HepG2 (cell line): ENCODE data around the gene AHCYL2. TPM values are rescaled to one million over a fixed set of nuclear protein-coding genes. Genes with fewer than 3 reads are reported as not detected.

ENCODE experiments used
- ATF7-NPFF ChIP-seq: sonication (generic); formaldehyde crosslinking; IDR thresholded peaks from 2 replicates; pipeline ENCODE4 v1.8.1; 2023; ENCODE audit warnings: mild to moderate bottlenecking, low read depth, missing genetic modification reagents, moderate library complexity
- polyA plus RNA-seq, 8 experiments: library from polyadenylated mRNA; depleted of rRNA in 3 of 8; stranded (reverse) in 7 of 8; unstranded in 1 of 8; fragments of >200 nt; fragmentation: Illumina TruSeq in 4 of 8; extraction: Trizol in 4 of 8; gene quantifications; 2 replicates each; pipeline versions ENCODE4 v1.2.1 to v1.2.3, GENCODE V29; 2011 to 2016; ENCODE audit warnings: low read depth in 4 of 8, missing spikeins in 1 of 8, mixed read lengths in 1 of 8; ENCODE audit not compliant: insufficient read depth in 1 of 8
- total RNA-seq, 5 experiments: library from RNA; depleted of rRNA; stranded (reverse); fragments of >200 nt; fragmentation: Illumina TruSeq; extraction: Trizol; gene quantifications; 2 replicates each; pipeline ENCODE4 v1.2.3, GENCODE V29; 2016; ENCODE audit warnings: low read depth in 1 of 5
- TF ChIP-seq, protein P1 (sequence below): sonication (generic); formaldehyde crosslinking; IDR thresholded peaks from 2 replicates; pipeline ENCODE4 v1.5.0; 2020; ENCODE audit warnings: mild to moderate bottlenecking, missing genetic modification reagents, borderline replicate concordance

AHCYL2 gene
- total and polyA plus RNA-seq, 2 of the 13 experiments (the other 11 are each of a cell fraction or from before 2014, with no cell fraction given) = 9.5 to 14.7 TPM

DNA sequence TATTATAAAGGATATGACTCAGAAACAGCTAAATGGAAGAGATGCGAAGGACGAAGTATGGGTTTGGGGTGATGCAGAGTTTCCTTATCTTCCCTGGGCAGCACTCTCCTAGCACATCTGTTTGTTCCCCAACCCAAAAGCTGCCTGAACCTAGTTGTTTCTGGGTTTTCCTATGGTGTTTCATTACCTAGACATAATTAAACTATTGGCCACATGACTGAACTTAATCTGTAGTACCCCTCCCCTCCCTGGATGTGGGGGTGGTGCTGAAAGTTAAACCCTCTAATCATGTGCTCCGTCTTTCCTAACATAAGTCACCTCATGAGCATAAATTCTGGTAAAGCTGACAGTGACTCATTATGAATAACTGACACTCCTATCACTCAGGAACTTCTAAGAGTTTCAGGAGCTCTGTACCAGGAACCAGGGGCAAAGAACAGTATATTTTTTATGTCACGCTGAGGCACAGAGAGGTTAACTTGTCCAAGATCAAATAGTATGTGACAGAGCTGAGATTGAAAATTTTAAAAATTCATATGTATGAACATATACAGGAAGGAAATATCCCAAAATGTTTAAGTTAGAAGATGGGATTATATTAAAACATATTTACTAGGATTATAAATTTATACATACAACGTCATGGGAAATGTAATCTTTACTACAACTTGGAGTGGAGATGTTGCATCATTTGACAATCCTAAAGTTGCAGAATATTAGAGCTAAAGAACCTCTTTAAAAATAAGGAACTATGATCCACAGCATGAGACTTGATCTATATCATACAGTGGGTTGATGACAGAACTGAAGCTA is 214.2 kb downstream of the AHCYL2 start (continued):
- TF ChIP-seq, protein P1, sequence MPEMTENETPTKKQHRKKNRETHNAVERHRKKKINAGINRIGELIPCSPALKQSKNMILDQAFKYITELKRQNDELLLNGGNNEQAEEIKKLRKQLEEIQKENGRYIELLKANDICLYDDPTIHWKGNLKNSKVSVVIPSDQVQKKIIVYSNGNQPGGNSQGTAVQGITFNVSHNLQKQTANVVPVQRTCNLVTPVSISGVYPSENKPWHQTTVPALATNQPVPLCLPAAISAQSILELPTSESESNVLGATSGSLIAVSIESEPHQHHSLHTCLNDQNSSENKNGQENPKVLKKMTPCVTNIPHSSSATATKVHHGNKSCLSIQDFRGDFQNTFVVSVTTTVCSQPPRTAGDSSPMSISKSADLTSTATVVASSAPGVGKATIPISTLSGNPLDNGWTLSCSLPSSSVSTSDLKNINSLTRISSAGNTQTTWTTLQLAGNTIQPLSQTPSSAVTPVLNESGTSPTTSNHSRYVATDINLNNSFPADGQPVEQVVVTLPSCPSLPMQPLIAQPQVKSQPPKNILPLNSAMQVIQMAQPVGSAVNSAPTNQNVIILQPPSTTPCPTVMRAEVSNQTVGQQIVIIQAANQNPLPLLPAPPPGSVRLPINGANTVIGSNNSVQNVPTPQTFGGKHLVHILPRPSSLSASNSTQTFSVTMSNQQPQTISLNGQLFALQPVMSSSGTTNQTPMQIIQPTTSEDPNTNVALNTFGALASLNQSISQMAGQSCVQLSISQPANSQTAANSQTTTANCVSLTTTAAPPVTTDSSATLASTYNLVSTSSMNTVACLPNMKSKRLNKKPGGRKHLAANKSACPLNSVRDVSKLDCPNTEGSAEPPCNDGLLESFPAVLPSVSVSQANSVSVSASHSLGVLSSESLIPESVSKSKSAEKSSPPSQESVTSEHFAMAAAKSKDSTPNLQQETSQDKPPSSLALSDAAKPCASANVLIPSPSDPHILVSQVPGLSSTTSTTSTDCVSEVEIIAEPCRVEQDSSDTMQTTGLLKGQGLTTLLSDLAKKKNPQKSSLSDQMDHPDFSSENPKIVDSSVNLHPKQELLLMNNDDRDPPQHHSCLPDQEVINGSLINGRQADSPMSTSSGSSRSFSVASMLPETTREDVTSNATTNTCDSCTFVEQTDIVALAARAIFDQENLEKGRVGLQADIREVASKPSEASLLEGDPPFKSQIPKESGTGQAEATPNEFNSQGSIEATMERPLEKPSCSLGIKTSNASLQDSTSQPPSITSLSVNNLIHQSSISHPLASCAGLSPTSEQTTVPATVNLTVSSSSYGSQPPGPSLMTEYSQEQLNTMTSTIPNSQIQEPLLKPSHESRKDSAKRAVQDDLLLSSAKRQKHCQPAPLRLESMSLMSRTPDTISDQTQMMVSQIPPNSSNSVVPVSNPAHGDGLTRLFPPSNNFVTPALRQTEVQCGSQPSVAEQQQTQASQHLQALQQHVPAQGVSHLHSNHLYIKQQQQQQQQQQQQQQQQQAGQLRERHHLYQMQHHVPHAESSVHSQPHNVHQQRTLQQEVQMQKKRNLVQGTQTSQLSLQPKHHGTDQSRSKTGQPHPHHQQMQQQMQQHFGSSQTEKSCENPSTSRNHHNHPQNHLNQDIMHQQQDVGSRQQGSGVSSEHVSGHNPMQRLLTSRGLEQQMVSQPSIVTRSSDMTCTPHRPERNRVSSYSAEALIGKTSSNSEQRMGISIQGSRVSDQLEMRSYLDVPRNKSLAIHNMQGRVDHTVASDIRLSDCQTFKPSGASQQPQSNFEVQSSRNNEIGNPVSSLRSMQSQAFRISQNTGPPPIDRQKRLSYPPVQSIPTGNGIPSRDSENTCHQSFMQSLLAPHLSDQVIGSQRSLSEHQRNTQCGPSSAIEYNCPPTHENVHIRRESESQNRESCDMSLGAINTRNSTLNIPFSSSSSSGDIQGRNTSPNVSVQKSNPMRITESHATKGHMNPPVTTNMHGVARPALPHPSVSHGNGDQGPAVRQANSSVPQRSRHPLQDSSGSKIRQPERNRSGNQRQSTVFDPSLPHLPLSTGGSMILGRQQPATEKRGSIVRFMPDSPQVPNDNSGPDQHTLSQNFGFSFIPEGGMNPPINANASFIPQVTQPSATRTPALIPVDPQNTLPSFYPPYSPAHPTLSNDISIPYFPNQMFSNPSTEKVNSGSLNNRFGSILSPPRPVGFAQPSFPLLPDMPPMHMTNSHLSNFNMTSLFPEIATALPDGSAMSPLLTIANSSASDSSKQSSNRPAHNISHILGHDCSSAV = no peak
- TF ChIP-seq ATF7-NPFF (CRISPR knock-in tag) = no peak
